ENCODE measurements around the gene ARAP3.
A peak's percentile ranks its signal among the peaks of the same experiment; 100 is the strongest.

The ARAP3 gene

GRCh38 chr5:141669520-141669919 is 12.5 kb downstream of the ARAP3 start:
- no peak for DNase-seq

GRCh38 chr5:141668601-141669265 is 13.3 kb downstream of the ARAP3 start:
- no peak for DNase-seq

- no peak for DNase-seq
Measured at GRCh38 chr5:141665995-141666940, 15.8 kb downstream of the ARAP3 start.

- peak; percentile 60 for DNase-seq
Measured at GRCh38 chr5:141664733-141665461, 17.1 kb downstream of the ARAP3 start.

DNA sequence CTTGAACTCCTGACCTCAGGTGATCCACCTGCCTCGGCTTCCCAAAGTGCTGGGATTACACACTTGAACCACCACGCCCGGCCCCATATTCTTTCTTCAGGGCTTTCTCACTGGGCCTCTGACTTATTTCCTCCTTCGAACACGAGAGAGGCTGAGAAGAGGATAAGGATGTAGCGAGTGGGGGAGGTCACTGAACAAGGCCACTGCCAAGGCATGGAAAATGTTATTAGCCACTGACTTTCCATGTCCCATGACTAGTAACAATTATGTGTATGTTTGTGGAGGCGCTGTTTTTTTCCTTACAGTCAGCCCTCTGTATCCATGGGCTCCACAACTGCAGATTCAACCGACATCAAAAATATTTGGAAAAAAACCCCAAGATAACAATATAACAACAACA is 18.5 kb downstream of the ARAP3 start:
- DNase-seq, result no peak

DNA sequence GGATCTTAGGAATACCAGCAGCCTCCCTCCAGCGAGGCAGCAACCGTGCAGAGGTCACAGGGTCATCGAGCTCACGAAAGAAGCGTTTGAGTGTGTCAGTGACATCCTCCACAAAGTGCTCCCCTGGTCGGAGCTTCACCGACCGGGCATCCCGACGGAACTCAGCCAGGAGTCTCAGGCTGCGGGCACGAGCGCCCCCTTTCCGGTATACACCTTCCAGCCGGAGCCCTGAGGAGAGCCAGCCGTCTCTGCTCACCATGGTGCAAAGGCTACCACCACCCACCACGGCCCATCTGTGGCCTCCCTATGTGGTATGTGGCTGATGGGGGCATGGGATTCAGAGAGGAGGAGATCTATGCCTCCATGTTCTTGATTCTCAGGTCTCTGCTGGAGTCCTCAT is 20.0 kb downstream of the ARAP3 start:
- no peak for DNase-seq

- no peak for DNase-seq
Measured at GRCh38 chr5:141657937-141658545, 24.0 kb downstream of the ARAP3 start.

GRCh38 chr5:141657404-141657803 is 24.6 kb downstream of the ARAP3 start:
- no peak for DNase-seq

DNA sequence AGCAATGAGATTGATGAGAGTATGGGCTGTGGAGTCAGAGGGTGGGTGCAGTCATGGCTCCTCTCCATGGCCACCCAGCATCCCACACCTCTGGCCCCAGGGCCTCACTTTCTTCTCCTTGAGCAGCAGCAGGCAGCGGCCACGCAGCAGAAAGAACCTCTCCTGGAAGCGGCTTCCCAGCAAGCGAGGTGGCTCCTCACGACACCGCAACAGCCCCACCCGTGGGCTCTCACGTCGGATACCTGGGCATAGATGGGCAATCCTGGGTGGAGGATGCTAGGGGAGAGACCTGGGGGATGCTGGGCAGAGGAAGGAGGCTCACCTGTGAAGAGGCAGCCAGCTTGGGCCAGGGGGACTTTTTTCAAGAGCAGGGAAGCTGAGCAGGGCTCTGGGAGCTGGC is 25.6 kb downstream of the ARAP3 start:
- no peak for DNase-seq

GRCh38 chr5:141655020-141655419 is 27.0 kb downstream of the ARAP3 start:
- DNase-seq, result no peak

- DNase-seq, result no peak
Measured at GRCh38 chr5:141654298-141654697, 27.7 kb downstream of the ARAP3 start.

DNA sequence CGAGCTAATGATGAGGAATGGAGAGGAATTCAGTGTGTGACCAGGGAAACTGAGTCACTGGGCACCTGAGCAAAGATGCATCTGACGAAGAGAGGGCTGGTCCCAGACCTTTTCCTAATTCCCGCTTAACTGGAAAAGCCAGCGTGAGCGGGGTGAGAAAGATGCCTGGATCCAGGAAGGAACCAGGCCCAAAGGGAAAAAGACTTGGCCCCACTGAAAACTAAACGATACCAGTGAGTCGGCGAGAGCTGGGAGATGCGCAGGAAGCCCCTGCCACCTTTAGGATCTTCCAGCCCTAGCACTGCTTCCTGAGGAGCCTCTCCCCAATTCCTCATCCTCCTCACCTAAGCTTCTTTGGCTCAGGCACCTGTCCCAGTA is 30.3 kb downstream of the ARAP3 start:
- no peak for DNase-seq

DNA sequence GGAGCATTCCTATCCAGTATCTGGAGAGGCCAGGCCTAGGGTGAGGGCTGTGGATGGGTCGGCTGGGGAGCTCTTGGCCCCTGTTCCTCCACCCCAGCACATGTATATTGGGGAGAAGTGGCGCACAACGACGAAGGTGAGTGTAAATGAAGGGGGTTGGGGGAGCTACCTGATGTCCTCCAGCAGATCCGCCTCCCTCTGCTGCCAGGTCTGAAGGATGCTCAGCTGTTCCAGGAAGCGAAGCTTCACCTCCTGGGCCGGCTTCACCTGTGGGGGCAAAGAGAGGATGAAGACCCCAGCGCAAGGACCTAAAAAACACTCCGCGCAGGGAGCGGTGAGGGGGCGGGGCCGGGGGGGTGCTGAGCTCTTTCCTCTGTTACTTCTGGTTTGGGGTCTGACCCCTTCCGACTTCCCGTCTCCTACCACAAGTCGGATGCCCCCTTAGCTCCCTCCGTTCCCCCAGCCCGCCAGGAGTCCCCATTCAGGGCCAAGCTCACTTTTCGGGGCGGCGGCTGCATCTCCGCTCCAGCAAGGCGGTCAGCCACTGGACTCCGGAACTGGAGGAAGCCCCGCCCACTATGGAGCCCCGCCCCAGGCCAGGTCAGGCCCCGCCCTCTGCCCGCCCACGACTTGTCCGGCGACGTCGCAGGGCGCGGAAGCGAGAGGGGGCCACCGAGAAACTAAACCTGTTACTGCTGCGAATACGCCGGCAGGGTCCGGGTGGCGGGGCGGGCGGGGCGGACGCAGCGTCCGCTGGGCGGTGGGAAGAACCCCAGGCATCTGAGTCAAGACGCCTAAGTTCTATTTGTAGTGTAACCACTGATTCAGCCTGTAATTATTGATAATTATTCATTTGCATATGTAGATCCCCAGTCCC is 30.9 kb downstream of the ARAP3 start, which contains the start of gene FCHSD1:
TSS of gene FCHSD1 (minus strand) at position 568 of the 877 bp plus-strand sequence. CDS start at position 518, 50 bp downstream.
- peak; percentile 69 for DNase-seq

- DNase-seq, result no peak
Measured at GRCh38 chr5:141649972-141650371, 32.1 kb downstream of the ARAP3 start.

DNA sequence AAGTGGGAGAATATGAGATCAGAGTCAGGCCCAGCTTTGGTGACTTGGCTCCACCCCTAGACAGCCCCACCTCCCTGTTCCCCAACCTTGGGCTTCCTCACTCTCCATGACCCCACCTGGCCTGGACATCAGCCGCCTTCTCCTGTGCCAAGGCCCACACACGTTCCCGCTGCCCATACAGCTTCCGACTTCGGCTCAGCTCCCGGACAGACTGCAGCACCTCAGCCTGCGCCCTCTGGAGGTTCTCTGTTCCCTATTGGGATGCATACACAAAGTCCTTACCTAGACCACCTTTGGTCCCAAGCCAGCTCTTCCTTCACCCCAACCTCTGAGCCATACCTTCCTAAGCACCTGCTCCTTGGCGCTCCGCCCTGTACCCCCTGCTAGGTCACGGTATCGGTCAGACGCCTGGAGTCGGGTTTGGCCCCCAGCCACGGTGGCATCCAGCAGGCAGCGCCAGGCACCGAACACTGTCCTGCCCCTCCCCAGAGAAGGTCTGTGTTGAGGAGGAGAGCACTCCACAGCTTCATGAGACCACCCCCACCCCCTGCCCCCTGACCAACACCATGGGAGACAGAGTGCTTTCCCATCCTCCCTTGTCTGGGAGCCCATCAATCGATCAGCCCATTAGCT is 32.9 kb downstream of the ARAP3 start:
- no peak for DNase-seq

DNA sequence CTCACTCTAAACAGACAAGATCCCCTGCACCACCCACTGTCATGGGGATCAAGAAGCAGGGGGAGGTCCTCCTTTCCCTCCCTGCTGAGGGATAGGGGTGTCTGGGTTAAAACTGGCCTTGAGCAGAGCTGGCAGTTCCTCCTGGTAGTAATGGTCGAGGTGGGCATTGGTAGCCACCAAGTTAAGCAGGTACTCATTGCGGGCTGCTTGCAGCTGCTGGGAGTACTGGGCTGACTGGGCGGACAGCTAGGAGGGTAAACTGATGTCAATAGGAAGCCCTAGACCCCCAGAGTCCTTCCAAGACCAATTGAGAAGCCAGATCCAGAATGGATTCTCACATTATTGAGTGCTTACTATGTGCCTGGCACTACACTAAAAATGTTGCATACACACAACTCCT is 34.2 kb downstream of the ARAP3 start:
- no peak for DNase-seq

DNA sequence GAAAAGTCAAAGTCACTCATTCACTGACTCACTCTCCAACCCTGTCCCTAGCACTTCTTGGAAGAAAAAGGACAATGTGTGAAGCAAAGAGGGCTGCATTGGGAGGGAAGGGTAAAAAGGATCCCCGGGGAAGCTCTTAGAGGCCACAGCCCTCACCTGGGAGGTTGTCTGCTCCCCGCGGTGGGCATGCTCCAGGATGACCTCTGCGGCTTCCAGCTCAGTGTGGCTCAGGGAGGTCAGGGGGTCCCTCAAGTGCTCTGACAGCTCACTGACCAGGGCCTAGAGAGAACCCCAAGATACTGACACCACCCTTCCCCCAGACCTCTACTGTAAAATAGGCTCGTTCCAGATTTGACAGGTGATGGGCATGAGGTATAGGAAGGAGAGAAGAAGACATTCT is 34.8 kb downstream of the ARAP3 start:
- no peak for DNase-seq

GRCh38 chr5:141646026-141646425 is 36.0 kb downstream of the ARAP3 start:
- DNase-seq, result no peak

DNA sequence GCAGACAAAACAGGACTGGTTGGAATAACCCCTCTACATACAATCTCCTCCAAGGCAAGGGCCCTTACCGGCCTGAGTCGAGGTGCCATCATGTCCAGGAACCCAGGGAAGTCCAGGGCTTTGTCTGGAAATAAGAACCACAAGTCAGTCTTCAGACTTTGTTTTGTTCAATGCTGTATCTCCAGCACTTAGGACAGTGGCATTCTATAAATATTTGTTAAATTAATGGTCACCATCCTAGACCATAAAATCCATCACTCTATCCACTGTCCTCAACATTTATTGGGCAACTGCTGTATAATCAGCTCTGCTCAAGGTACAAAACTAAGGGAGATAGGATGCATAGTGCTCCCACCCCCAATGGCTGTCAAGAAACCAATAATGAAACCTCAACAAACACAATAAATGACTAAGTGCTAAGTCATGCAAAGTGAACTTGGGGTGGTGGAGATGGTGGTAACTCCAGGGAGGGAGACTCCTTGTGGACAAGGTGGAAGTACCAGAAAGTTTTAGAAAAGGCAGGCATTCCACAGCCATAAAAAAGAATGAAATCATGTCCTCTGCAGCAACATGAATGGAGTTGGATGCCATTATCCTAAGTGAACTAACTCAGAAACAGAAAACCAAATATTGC is 40.3 kb downstream of the ARAP3 start:
- no peak for DNase-seq

GRCh38 chr5:141640698-141641097 is 41.3 kb downstream of the ARAP3 start:
- DNase-seq, result no peak

GRCh38 chr5:141640051-141640415 is 42.0 kb downstream of the ARAP3 start:
- no peak for DNase-seq

Data from activated T-cell treated with anti-CD3 and anti-CD28 coated beads for 4 hours (primary cell).